ENCODE data around the gene PES1. TPM values are rescaled to one million over a fixed set of nuclear protein-coding genes. Genes with fewer than 3 reads are reported as not detected.

Gene PES1
- total RNA-seq, 4 donors from 2014 or later = 46.7 to 59.9 (median 53.1) TPM

DNA sequence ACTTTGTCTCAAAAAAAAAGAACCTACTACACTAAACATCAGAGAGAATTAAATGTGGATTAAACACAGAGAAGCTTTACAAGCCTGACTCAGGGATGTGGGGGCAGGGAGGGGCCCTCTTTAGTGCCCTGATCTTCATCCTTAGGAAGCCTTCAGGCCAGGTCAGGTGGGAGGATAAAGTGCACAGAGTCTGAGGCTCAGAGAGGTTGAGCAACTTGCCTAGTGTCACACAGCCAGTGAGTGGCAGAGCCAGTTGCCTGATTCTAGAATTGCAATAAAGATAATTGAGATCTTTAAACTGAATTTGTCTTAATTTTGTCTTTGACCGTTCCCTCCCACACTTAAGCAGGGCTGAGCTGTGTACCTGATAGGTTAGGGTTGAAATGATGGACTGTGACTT is 52.3 kb downstream of the PES1 start:
- WGBS = 85% methylated on average over 1 of the region's 1 CpG
- Histone ChIP-seq H3K36me3 (no peaks in the 10 kb centered on the region), H3K4me1 (peaks cover 10% of the 10 kb centered on the region), H3K27ac (no peak overlapping the region), H3K9me3 (no peaks in the 10 kb centered on the region), H3K27me3 (peaks cover 38% of the 10 kb centered on the region), H3K4me3 (no peak overlapping the region)
- no peak for DNase-seq (ENCODE audit: low spot score in 2 of 2)
- TF ChIP-seq POLR2A (IDR thresholded peaks at IDR 0.05) (no peak), POLR2AphosphoS5 (IDR thresholded peaks at IDR 0.05) (no peak)

DNA sequence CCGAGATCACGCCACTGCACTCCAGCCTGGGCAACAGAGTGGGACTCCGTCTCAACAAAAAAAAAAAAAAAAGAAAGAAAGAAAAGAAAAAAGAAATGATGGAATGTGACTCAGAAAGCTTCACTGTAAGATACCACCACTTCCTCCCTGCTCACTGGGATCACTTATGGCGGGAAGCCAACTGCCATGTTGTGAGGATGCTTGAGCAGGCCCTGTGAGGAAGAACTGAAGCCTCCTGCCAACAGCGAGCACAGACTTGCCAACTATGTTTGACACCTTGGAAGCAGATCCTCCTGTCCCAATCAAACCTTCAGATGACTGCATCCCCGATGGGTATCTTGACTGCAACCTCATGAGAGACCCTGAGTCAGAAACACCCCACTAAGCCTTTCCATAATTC is 53.4 kb downstream of the PES1 start:
- Histone ChIP-seq H3K4me1 (peaks cover 10% of the 10 kb centered on the region), H3K27ac (no peak overlapping the region), H3K27me3 (peaks cover 27% of the 10 kb centered on the region), H3K36me3 (no peaks in the 10 kb centered on the region), H3K9me3 (no peaks in the 10 kb centered on the region), H3K4me3 (no peak overlapping the region)
- WGBS = 82% methylated on average over 6 of the region's 6 CpGs
- TF ChIP-seq, protein P1, sequence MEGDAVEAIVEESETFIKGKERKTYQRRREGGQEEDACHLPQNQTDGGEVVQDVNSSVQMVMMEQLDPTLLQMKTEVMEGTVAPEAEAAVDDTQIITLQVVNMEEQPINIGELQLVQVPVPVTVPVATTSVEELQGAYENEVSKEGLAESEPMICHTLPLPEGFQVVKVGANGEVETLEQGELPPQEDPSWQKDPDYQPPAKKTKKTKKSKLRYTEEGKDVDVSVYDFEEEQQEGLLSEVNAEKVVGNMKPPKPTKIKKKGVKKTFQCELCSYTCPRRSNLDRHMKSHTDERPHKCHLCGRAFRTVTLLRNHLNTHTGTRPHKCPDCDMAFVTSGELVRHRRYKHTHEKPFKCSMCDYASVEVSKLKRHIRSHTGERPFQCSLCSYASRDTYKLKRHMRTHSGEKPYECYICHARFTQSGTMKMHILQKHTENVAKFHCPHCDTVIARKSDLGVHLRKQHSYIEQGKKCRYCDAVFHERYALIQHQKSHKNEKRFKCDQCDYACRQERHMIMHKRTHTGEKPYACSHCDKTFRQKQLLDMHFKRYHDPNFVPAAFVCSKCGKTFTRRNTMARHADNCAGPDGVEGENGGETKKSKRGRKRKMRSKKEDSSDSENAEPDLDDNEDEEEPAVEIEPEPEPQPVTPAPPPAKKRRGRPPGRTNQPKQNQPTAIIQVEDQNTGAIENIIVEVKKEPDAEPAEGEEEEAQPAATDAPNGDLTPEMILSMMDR (IDR thresholded peaks at IDR 0.05) = no peak
- TF ChIP-seq EP300 (IDR thresholded peaks at IDR 0.05) (no peak), POLR2AphosphoS5 (IDR thresholded peaks at IDR 0.05) (no peak), POLR2A (IDR thresholded peaks at IDR 0.05) (no peak)
- no peak for DNase-seq (ENCODE audit: low spot score in 2 of 2)

DNA sequence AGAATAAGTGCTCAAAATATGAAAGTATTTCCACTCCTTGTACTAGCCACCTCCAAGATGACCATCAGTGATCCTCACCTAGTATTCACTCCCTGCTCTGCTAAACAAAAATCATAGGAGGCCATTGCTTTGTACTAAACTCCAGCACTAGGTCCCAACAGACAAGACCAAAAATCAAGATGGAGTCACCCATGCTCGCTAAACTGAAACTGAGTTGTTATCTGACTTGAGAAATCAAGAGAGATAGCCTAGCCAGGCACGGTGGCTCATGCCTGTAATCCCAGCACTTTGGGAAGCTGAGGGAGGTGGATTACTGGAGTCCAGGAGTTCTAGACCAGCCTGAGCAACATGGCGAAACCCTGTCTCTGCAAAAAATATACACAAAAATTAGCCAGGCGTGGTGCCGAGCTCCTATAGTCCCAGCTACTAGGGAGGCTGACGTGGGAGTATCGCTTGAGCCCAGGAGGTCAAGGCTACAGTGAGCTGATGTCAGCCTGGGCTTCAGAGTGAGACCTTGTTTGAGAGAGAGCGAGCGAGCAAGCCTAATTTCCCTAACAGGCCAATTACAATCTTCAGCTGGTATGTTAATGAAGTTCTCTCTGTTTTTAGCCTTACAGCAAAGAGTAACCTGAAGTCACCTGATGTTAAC is 54.5 kb downstream of the PES1 start:
- Histone ChIP-seq H3K36me3 (no peaks in the 10 kb centered on the region), H3K27me3 (peaks cover 16% of the 10 kb centered on the region), H3K27ac (no peak overlapping the region), H3K9me3 (no peaks in the 10 kb centered on the region), H3K4me1 (peaks cover 5% of the 10 kb centered on the region), H3K4me3 (no peak overlapping the region)
- WGBS = 77% methylated on average over 7 of the region's 9 CpGs
- DNase-seq (ENCODE audit: low spot score in 2 of 2) = no peak
- TF ChIP-seq POLR2AphosphoS5 (IDR thresholded peaks at IDR 0.05) (no peak), EP300 (IDR thresholded peaks at IDR 0.05) (no peak), POLR2A (IDR thresholded peaks at IDR 0.05) (no peak)
- TF ChIP-seq, protein P1 (IDR thresholded peaks at IDR 0.05) = no peak

DNA sequence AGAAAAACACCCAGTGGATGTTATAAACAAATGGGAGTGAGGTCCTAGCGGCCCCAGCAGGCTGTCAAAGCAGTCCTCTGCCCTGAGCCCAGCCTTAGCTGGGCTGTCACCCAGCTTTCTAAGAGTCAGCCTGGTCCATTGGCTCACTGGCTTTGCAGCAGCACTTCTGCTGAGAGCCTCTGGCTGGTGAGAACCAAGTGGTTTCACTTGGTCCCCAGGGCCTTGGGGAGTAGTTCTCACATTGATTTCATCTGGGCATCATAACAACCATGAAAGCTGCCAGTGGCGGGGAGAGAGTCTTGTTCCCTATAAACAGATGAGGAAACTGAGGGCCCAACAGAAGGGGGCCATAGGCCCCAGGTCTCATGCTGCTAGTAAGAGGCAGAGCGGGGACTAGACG is 56.5 kb downstream of the PES1 start:
- Histone ChIP-seq H3K9me3 (no peaks in the 10 kb centered on the region), H3K36me3 (no peaks in the 10 kb centered on the region), H3K27ac (no peak overlapping the region), H3K4me3 (no peak overlapping the region), H3K4me1 (no peaks in the 10 kb centered on the region), H3K27me3 (peaks cover 4% of the 10 kb centered on the region)
- TF ChIP-seq POLR2AphosphoS5 (IDR thresholded peaks at IDR 0.05) = no peak
- TF ChIP-seq, protein P1 (IDR thresholded peaks at IDR 0.05) = no peak
- no peak for TF ChIP-seq EP300 (IDR thresholded peaks at IDR 0.05)
- no peak for TF ChIP-seq POLR2A (IDR thresholded peaks at IDR 0.05)
- WGBS = 91% methylated on average over 4 of the region's 4 CpGs
- DNase-seq (ENCODE audit: low spot score in 2 of 2) = no peak

DNA sequence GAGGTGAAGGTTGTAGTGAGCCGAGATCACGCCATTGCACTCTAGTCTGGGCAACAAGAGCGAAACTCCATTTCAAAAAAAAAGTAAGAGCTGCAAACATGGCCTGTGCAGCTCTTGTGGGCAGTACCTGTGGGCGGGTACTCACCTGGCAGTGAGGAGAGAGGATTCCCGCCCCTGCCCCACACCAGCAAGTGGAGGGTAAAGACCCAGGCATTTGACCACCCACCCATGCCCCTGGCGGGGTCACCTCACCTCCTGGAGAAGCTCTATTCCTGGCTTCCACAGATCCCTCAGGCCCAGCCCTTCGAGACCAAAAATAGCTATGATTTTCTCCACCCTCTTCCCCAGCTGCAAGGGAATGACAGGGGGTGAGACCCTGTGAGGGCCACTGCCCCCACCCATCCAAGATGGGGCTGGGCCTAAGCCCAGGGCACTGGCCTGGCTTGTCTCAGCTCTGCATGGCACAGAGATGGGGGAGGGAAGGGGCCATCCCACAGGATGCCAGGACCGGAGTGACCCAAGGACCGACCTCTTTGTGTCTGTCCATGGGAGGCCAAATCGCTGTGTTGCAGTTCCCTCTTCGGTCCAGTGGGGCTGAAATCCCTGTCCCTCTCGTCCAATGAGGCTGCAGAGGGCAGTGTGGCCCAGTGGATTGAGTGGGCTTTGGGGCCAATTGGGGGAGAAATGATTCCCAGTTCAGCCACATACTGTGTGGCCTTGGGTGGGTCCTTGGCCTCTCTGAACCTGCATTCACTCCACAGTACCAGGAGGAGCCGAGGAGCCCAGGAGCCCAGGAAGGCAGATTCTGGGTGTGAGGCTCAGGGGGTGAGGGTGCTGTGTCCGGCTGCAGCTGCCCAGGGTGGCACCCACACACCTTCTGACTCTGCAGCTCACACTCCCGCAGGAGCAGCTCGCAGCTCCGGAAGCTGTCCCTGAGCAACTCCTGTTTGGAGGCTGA is 59.8 kb downstream of the PES1 start:
- 86% methylated on average over 9 of the region's 17 CpGs for WGBS
- no peak for DNase-seq (ENCODE audit: low spot score in 2 of 2)
- H3K27ac ChIP-seq = no peak overlapping the region
- no peaks in the 10 kb centered on the region for H3K27me3 ChIP-seq
- TF ChIP-seq POLR2A (IDR thresholded peaks at IDR 0.05) = no peak
- no peak for TF ChIP-seq POLR2AphosphoS5 (IDR thresholded peaks at IDR 0.05)
- TF ChIP-seq EP300 (IDR thresholded peaks at IDR 0.05) = no peak
- TF ChIP-seq, protein P1 (IDR thresholded peaks at IDR 0.05) = no peak
- no peaks in the 10 kb centered on the region for H3K9me3 ChIP-seq
- no peaks in the 10 kb centered on the region for H3K36me3 ChIP-seq
- H3K4me1 ChIP-seq = no peaks in the 10 kb centered on the region
- no peak overlapping the region for H3K4me3 ChIP-seq
